Measurements from ENCODE around the gene RALGPS1.

RALGPS1 gene

DNA sequence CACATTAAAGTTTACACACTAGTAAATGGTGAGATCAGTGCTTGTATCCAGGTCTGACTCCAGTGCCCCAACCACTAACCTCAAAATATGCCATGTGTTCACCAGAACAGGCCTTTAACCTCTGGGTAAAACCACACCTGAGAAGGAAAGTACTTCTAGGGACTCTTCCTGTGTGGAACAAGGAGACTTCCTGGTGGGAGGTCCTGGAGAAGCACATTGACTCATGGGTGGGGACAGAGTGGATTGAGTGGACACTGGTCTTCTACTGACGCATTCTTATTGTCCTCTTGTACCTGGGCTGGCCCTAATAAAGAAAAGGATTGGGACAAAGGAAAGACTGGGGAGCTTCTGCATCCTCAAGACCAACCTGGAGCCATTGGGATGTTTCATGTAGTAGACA lies 164.4 kb downstream of the RALGPS1 start:
- no peak for DNase-seq (ENCODE audit: low read depth)

DNA sequence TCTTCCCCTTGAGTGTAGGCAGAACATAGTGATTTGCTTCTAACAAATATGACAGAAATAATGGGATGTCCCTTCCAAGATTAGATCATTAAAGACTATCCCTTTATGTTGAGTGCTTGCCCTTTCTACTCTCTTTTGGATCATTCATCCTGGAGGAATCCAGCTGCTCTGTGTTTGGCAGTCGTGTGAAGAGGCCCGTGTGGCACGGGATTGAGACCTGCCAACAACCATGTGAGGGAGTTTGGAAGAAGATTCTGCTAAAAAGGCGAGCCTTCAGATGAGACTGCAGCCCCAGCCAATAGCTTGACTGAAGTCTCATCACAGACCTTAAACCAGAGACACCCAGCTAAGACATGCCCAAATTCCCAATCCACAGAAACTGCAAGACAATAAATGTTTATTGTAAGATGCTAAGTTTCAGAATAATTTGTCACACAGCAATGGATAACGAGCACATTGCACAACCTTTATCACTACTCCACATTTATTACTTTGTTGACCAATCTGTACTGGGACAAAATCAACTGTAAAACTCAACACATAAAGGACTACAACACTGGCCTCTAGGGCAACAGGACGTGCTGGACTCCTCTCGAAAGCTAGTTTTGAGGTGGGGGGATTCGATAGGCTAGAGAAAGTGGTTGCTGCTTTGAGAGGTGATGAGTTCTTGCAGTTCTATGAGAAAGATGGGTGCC lies 165.0 kb downstream of the RALGPS1 start:
- no peak for DNase-seq (ENCODE audit: low read depth)

DNA sequence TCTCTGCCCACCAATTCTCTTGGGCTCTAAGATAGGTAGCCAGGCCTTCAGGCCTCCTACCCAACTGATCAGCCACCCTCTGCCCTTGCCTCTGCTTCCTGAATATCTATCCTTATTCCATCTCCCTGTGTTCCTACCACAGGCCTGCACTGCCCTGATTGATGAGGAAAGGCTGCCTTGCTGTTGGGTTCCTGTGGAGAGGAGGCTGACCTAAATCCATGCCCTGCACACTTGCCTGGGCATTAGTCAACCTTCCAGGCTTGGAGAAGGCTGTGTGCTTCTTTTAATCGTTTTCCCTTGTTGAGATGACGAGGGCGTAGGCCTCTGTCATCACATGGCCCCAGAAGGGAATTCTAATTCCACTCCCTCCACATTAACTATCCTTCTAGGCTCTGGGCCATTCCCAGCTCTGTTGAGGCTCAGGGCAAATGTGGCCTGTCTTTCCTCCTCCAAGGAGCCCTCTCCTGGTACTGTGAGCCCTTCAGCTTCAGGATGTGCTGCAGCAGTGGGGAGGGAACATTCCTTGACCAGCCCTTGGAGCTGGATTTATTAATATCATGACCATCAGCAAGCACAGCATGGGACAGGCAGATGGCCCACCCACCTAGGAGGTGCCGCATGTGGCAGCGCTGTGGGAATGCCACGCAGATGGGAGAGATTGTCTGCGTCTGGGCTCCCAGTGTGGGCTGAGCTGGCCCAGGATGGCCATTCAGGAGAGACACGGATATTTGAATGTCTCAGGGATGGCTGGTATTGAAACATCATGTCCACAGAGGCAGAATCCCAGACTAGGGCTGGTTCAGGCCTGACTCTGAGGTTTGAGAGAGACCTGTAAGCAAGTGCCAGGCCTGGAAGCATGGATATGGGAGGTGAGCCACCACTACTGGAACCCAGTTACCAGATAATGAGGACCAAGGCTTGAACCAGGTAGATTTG lies 166.9 kb downstream of the RALGPS1 start:
- DNase-seq (ENCODE audit: low read depth): no peak

DNA sequence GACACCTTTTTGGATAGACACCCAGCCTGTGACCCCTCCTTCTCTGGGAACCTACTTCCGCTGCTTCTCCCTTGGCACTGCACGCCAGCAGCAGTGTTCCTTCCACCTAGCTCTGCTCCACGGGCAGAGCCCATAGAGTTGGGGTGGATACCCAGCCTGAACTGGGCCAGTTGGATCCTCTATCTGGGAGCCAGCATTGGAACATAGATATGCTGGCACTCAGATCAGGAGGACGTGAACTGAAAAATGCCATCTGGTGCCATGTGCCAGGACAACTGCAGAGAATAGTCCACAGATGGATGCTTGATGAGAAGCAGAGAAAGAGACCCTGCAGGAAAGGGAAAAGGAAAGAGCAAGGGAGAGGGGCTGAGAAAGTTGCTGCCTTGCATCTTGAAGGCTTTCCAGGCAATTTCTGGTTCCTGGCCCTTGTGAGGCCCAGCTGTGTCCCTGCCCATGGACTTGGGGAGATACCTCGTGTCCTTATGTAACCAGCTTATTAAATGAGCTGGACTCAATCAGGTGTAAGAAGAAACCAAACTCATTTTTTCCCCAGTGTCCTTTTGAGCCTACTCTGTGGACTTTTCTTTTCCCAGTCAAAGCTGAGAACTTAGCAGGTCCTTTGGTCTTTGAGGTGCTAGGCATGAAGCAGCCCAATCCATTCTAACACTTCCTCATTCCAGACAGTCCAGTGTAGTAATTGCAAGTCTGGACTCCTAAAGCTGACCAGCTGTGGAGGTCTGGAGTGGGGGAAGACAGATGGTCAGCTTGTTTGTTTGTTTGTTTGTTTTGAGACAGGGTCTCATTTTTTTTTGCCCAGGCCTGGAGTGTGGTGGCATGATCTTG lies 168.8 kb downstream of the RALGPS1 start:
- DNase-seq (ENCODE audit: low read depth): no peak

DNA sequence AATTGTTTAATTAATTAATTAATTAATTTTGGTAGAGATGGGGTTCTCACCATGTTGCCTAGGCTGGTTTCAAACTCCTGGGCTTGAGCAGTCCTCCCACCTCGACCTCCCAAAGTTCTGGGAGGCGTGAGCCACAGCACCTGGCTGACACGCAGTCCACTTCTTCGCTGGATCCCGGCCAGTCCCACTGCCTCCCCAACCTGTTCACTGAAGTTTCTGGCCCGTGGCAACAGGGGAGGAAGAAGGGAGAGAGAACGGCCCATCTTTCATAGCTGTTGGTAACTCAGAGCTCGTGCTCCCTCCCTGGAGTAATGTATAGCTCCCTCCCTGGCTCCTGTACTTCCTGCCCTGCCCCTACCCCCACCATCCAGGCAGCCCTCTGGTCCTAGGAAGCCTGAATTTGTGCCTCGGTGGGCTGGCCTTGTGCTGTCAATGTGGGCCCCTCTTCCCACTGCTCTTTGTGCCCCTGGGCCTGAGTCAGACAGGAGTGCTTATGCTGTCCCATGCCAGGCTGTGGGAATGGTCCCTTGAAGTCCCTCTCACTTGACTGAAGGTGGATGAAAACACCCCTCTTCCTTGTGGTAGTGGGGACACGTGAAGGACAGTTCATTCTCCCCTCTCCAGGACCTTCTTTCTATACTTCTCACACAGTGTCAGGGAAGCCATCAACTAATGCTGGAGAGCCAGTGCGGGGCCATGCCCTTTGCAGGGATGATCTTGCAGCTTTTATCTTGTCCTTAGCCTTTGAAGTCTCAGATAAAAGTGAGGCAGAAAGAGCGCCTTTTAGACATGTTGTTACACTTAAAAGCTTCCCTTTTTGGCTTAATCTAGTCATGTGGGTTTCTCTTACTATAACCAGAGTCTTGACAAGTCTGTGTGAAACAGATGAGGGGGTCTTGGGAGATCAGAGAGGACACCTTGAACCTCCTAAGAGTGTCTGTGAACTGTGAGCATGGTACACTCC lies 169.8 kb downstream of the RALGPS1 start:
- no peak for DNase-seq (ENCODE audit: low read depth)

DNA sequence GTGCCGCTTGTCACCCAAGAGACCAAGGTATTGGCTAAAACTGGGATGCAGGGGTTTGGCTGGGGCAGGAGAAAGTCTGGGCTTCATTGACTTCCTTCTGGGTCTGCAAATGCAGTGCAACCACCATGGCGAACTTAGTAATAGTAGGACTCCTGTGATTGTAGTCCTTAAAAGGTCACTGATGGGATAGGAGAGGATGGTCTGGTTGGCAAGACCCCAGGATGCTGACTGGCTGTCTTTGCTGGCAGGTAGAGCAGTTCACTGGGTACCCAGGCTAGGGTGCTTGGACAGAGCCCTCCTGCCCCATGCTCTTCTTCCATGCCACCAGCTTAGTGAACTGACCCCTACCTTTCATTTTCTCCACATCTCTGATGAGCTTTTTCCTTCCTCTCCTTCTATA lies 170.6 kb downstream of the RALGPS1 start:
- no peak for DNase-seq (ENCODE audit: low read depth)

DNA sequence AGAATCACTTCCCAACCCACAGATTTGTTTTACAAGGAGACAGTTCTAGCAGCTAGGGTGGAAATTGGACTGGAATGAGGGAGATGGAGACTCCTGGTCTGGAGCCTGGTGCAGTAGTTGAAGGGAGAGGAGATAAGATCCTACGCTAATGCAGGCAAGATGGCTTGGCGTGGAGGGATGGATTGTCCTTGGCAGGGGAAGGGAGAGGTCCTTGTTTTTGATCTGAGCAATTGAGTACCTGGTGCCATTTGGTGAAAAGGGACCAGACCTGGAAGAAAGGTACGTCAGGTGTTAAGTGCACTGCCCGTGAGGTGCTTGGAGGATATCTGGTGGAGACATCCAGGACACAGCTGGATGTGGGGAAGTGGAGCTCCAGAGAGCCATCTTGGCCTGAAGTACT lies 172.2 kb downstream of the RALGPS1 start:
- DNase-seq (ENCODE audit: low read depth): no peak

DNA sequence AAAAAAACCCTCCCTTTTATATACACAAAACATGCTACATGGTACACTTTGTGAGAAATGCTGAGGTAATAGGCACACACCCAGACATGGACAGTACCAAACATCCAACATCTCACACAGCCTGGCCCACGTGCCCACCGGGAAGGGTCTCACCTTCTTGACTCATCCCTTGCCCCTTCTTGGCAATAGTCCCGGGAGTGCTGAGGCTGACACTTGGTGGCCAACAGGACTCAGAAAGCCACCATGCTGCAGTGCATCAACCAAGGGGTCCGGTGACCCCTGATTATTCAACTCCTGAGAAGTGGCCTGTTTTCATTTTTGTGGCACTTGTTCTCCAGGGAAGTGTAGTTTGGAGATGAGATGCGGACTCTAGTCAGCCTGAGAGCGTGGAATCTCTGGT lies 172.8 kb downstream of the RALGPS1 start:
- no peak for DNase-seq (ENCODE audit: low read depth)

DNA sequence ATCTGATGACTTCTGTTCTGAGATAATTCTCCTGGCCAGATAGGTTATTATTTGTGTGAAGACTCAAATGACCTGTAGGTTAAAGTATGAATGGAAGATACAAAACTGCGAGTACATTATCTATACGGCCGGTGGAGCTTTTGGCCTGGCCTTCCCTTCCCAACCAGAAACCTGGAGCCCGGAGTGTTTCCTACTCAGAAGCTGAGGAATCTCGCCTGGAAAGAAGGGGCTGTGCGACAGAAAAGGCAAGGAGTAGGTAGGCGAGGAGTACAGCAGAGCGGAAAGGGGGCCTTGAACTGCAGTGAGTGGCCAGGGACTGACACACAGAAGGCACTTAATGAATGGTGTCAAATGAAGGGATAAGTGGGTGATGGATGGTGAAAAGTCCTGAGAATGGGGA lies 173.3 kb downstream of the RALGPS1 start:
- DNase-seq (ENCODE audit: low read depth): no peak

DNA sequence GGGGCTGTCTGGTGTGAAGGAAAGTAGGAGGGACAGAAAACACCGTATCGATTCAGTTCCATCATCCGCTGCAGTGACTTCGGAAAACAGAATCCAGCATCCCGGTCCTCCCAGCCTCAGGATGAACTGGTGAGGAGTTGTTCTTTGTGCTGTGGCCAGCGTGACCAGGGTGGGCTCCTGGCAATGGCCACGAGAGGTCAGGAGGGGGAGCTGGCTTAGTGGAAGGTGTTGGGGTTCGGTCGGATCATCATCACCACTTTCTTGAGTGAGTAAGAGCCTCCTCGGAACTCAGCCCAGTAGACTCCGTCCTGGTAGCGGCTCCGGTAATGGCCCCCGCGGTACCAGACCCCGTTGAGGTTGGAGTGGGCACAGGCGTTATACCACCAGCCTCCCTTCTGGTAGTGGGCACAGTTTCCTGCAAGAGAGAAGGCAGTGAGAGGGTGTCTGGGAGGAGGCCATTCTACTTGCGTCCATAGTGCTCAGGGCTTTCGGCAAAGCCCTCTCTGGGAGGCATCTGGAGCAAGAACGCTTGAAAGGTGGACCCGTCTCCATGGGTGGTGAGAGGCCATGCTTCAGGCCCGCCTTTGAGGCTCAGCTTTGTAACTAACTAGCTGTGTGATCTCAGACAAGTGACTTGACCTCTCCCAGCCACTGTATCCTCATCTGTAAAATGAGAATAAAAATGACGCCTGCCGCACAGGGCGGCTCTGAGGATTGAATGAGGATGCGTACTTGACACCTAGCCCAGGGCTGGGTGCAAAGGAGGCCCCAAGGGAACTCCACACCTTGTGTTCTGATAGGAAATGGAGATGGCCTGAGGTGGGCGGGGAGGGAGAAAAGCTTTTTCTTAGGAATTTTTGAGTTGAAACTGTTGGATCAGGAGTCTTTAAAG lies 174.4 kb downstream of the RALGPS1 start:
- no peak for DNase-seq (ENCODE audit: low read depth)

DNA sequence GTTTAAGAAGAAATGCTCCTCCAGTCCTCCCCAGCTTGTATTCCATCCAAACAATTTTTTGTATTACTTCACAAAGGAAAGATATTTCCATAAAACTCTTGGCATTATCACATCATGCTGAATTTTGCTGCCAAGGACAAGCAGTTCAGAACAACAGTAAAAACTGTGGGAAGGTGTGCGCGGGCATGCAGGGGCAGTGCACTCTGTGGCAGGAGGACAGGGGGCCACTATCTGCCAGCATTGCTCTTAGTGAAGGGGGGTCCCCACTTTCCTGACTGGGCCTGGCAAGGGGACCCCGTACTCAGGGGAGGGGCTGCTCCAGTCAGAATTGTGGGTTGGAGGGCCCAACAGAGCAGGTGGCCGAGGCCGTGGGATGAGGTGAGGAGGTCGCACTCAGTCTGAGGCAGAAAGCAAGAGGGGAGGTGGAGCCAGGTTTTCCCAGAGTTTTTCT lies 175.1 kb downstream of the RALGPS1 start:
- DNase-seq (ENCODE audit: low read depth): no peak

DNA sequence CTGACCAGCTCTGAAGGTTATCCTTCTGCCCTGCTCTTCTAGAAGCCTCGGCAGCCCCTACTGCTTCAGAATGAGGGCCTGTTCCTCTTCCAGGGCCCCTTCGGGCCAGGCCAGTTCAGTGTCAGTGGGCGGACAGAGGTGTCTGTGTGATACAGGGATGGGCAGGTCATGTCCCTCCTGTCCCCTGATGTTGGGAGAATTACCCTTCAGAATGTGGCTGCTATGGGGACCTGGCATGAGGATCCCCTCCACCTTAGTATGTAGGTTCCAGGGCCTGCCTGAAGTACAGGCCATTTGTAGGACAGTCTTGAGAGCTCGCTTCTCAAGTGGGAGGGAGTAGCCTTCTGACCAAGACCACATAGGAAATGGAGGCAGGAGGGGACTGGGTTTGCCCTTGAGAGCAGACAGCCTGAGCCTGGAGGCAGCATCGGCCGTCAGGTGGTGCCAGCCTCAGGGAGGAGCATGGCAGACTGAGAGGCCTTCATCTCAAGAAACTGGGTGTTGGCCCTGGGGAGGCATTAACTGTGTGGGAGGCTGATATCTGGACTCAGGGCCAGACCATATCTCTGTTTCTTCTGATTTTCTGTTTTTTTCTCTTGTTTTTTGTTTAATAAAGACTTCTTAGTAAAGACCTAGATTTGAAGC lies 175.9 kb downstream of the RALGPS1 start:
- no peak for DNase-seq (ENCODE audit: low read depth)

DNA sequence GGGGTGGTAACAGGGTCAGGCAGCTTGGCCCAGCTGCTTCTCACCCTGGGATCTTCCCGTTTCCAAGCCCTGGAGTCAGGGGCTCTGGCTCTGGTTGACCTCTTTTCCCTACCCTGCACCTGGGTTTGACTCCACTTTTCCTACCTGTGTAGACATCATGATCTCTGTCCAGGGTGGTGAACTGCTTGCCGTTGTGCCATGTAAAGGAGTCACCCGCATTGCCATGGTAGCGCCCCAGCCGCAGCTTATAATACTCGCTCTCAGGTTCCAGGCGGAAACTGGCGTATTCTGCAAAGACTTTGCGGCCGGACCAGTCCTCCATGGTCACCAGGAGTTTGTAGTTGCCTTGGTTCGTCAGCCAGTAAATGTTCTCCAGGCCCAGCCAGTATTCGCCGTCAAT lies 176.9 kb downstream of the RALGPS1 start:
- no peak for DNase-seq (ENCODE audit: low read depth)

DNA sequence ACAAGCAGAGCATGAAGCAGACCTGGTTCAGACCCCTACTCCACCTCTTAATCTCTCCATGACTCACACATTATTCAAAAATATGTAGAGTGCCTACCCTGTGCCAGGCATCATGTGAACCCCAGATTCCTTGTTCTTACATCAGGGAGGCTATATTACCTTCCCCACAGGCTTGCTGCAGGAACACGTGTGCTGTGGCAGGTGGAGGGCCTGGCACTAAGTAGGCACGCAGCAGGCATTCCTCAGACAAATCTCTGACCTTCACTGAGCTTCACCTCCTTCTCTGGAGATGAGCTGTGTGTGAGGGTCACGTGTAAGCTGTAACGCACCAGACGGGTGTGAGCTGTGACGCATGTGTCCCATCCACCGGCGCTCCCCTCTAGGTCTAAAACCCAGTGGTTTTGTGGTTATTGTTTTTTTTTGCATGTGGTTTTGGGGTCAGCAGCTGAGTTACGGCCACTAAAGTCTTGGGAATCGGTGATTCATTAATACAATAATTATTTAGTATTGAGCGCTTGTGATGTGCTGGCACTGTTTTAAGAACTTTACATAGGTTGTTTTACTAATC lies 177.5 kb downstream of the RALGPS1 start:
- DNase-seq (ENCODE audit: low read depth): no peak

DNA sequence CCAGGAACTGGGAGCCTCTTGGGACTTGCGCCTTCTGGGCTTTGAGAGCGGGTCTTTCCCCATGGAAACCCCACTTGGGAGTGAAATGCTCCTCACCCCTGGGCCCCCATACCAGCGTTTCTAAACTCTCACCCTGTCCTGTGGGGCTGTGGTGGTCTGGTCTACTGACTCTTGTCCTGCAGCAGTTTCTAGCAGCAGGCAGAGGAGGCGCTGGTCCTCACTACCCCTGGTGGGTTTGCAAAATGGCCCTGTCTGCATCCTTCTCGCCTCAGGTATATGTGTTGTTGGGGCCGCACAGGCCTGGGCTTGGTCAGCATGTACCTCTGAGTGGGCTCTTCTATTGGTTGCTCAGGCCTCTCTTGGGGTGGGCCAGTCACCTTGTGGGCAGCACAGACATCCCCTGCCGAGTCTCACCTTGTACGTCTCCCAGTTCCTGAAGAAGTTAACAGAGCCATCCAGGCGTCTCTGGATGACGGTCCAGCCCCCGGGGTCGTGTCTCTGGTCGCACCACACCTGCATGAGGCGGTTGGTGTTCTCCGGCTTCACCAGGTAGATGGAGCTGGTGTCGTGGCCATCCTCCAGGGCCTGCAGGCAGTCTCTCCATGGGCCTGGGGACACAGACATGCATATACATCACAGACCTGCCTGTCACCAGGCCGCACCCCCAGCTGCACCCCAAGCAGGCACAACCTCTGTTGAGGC lies 178.9 kb downstream of the RALGPS1 start:
- no peak for DNase-seq (ENCODE audit: low read depth)

DNA sequence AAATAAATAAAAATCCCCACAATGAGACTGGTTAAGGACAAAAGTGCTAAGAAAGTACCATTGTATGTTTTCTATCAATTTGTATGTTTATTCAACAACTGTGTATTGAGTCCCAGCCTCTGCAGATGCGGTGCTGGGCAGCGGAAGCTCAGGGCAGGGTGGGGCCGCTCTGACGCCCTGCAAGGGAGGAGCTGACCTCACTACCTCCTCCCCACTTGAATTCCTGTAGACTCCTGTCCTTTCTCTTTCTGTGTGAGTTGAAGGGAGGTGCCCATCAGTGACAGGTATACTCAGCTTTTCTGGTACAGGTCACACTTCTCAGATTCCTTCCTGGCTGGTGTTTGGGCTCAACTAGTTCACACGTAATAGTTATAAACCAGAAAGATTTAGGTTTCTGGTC lies 180.8 kb downstream of the RALGPS1 start:
- DNase-seq (ENCODE audit: low read depth): no peak

DNA sequence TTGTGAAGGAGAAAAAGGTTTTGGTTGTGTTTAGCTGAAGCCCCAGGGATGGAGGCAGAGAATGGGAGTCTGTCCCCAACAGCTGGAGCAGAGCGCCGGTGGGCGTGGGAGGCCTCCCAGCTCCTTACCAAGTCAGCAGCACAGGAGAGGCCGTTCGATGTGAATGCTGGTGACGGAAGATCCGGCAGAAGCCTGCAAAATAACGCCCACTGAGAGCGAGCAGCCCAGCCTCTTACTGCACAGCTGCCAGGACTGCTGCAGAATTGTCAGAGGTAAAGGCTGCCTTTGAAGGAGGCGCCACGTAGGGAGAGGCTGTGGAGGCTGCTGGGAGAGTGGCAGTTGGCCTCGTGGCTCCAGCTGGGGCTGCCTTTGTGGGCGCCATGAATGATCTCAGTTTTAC lies 181.6 kb downstream of the RALGPS1 start:
- DNase-seq (ENCODE audit: low read depth): no peak

DNA sequence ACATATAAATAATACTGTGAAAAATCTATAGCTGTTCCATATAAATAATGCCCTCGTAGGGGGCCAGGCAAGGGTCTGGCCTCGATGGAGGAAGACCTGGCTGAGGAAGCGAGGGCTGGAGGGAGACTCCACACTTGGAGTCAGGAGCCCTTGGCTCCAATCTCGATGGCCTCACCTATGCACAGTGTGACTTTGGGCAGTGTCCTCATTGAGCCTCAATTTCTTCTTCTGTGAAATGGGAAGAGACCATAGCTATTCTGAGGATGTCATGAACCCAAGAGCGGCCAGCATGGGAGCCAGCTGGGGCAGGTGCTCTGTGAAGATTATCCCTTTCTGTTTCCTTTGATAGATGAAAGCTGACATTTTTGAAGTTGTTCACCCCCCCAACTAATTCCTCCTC lies 183.1 kb downstream of the RALGPS1 start:
- no peak for DNase-seq (ENCODE audit: low read depth)
